ENCODE measurements around the gene SPINT2.

DNA sequence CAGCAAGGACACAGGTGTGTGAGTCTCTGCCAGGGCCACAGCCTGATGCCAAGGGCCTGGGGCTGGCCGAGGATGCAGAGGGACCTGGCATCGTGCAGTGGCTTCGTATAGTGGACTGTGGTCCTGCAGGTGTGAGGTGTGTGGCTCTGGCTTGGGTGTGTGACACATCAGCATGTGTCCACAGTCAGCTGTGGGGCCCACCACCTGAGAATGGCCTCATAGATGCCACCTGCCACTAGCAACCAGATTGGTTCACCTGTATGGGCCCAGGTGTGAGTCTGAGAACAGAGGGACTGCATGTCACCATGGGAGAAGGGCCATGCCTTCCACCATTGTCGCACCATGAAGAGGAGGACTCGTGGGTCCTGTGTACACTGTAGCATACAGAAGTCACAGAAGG, 10.6 kb upstream of the SPINT2 start:
- no peak for TF ChIP-seq CTCF (IDR thresholded peaks at IDR 0.05)
- TF ChIP-seq RARB (CRISPR knock-in tag; IDR thresholded peaks at IDR 0.05) = no peak
- no peak for TF ChIP-seq POLR2A (IDR thresholded peaks at IDR 0.05; ENCODE audit: low read length)
- no peak for TF ChIP-seq SMC3 (IDR thresholded peaks at IDR 0.05)
- TF ChIP-seq RAD21 (conservative IDR thresholded peaks at IDR 0.05 in 1 of 2, IDR thresholded peaks at IDR 0.05 in 1 of 2) = no peak
- no peak for TF ChIP-seq FOXS1 (CRISPR knock-in tag; IDR thresholded peaks at IDR 0.05)
- no peak for TF ChIP-seq JUNB (IDR thresholded peaks at IDR 0.05)
- TF ChIP-seq, protein P1, sequence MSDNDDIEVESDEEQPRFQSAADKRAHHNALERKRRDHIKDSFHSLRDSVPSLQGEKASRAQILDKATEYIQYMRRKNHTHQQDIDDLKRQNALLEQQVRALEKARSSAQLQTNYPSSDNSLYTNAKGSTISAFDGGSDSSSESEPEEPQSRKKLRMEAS (IDR thresholded peaks at IDR 0.05) = no peak
- no peak for TF ChIP-seq EP300 (IDR thresholded peaks at IDR 0.05)
- TF ChIP-seq ESRRA (IDR thresholded peaks at IDR 0.05; ENCODE audit: borderline replicate concordance, low read length) = no peak
- TF ChIP-seq CHD2 (IDR thresholded peaks at IDR 0.05; ENCODE audit: low read length, partially characterized antibody) = no peak
- TF ChIP-seq TP53 (CRISPR knock-in tag; IDR thresholded peaks at IDR 0.05) = no peak
- no peak for TF ChIP-seq BHLHE40 (IDR thresholded peaks at IDR 0.05; ENCODE audit: low read depth, low read length)
